ENCODE measurements around the gene RBM33.

The RBM33 gene

GRCh38 chr7:155792315-155792960 lies 148.0 kb downstream of the RBM33 start:
- H3K27ac ChIP-seq (ENCODE audit: low read length), result no peak overlapping the region
- H3K79me2 ChIP-seq (ENCODE audit: low read length), result no peaks in the 10 kb centered on the region
- no peaks in the 10 kb centered on the region for H3K9me3 ChIP-seq (replicated peaks; ENCODE audit: insufficient read depth, low read length)
- peaks cover 16% of the 10 kb centered on the region; the same call in 1 of the 2 replicates for H3K27me3 ChIP-seq (replicated peaks; ENCODE audit: insufficient read depth, low read length)
- H2AFZ ChIP-seq (ENCODE audit: low read length), result no peak overlapping the region
- no peak for TF ChIP-seq CTCF (IDR thresholded peaks at IDR 0.05; ENCODE audit: low read length)
- no peak for TF ChIP-seq EZH2 (optimal IDR thresholded peaks at IDR 0.05; ENCODE audit: low read depth, low read length)
- TF ChIP-seq EZH2phosphoT487 (IDR thresholded peaks at IDR 0.05; ENCODE audit: low read length), result no peak
- DNase-seq, result no peak
- H3K9ac ChIP-seq (ENCODE audit: low read length), result no peak overlapping the region
- no peaks in the 10 kb centered on the region for H3K9me2 ChIP-seq (replicated peaks; ENCODE audit: insufficient read depth, low read length)
- H3K4me2 ChIP-seq (ENCODE audit: low read depth, low read length), result no peak overlapping the region
- no peaks in the 10 kb centered on the region for H4K20me1 ChIP-seq (ENCODE audit: insufficient read depth, low read length)
- no peaks in the 10 kb centered on the region; the same call in 1 of the 2 replicates for H3F3A ChIP-seq (ENCODE audit: insufficient read depth, low read length)
- no peaks in the 10 kb centered on the region for H3K4me1 ChIP-seq (ENCODE audit: low read length)
- no peaks in the 10 kb centered on the region for H3K36me3 ChIP-seq (replicated peaks; ENCODE audit: insufficient read depth, low read length)
- H3K4me3 ChIP-seq (ENCODE audit: low read length), result no peak overlapping the region

GRCh38 chr7:155792999-155793560 lies 148.6 kb downstream of the RBM33 start:
- Histone ChIP-seq H3K9me2 (replicated peaks; ENCODE audit: insufficient read depth, low read length) (no peaks in the 10 kb centered on the region), H3K9ac (ENCODE audit: low read length) (no peak overlapping the region), H2AFZ (ENCODE audit: low read length) (no peak overlapping the region), H3K4me3 (ENCODE audit: low read length) (no peak overlapping the region), H3K36me3 (replicated peaks; ENCODE audit: insufficient read depth, low read length) (no peaks in the 10 kb centered on the region), H3K4me2 (ENCODE audit: low read depth, low read length) (no peak overlapping the region), H3F3A (ENCODE audit: insufficient read depth, low read length) (no peaks in the 10 kb centered on the region; the same call in 1 of the 2 replicates), H3K79me2 (ENCODE audit: low read length) (no peaks in the 10 kb centered on the region), H3K4me1 (ENCODE audit: low read length) (no peaks in the 10 kb centered on the region), H3K27me3 (replicated peaks; ENCODE audit: insufficient read depth, low read length) (peaks cover 16% of the 10 kb centered on the region; the same call in 1 of the 2 replicates), H3K27ac (ENCODE audit: low read length) (no peak overlapping the region), H4K20me1 (ENCODE audit: insufficient read depth, low read length) (no peaks in the 10 kb centered on the region), H3K9me3 (replicated peaks; ENCODE audit: insufficient read depth, low read length) (no peaks in the 10 kb centered on the region)
- TF ChIP-seq EZH2 (optimal IDR thresholded peaks at IDR 0.05; ENCODE audit: low read depth, low read length) (no peak), EZH2phosphoT487 (IDR thresholded peaks at IDR 0.05; ENCODE audit: low read length) (no peak), CTCF (IDR thresholded peaks at IDR 0.05; ENCODE audit: low read length) (no peak)
- no peak for DNase-seq

- Histone ChIP-seq H3K9me2 (replicated peaks; ENCODE audit: insufficient read depth, low read length) (no peaks in the 10 kb centered on the region), H3K9me3 (replicated peaks; ENCODE audit: insufficient read depth, low read length) (no peaks in the 10 kb centered on the region), H3K27ac (ENCODE audit: low read length) (no peak overlapping the region), H3K4me3 (ENCODE audit: low read length) (no peak overlapping the region), H4K20me1 (ENCODE audit: insufficient read depth, low read length) (no peaks in the 10 kb centered on the region), H3K79me2 (ENCODE audit: low read length) (no peaks in the 10 kb centered on the region), H3K27me3 (replicated peaks; ENCODE audit: insufficient read depth, low read length) (peaks cover 19% of the 10 kb centered on the region), H3K4me2 (ENCODE audit: low read depth, low read length) (no peak overlapping the region), H2AFZ (ENCODE audit: low read length) (no peak overlapping the region), H3K9ac (ENCODE audit: low read length) (no peak overlapping the region), H3F3A (ENCODE audit: insufficient read depth, low read length) (no peaks in the 10 kb centered on the region; the same call in 1 of the 2 replicates), H3K4me1 (ENCODE audit: low read length) (peaks cover 4% of the 10 kb centered on the region), H3K36me3 (replicated peaks; ENCODE audit: insufficient read depth, low read length) (no peaks in the 10 kb centered on the region)
- TF ChIP-seq EZH2phosphoT487 (IDR thresholded peaks at IDR 0.05; ENCODE audit: low read length) (no peak), EZH2 (optimal IDR thresholded peaks at IDR 0.05; ENCODE audit: low read depth, low read length) (no peak), CTCF (IDR thresholded peaks at IDR 0.05; ENCODE audit: low read length) (no peak)
- DNase-seq, result no peak
Measured at GRCh38 chr7:155793720-155794119, 149.3 kb downstream of the RBM33 start.
